Esophagus muscularis mucosa (tissue), 4 donors: Measurements from ENCODE around the gene KRT77.

ENCODE experiments used
- EP300 ChIP-seq: sonication (generic); formaldehyde crosslinking; IDR thresholded peaks from one replicate; pipeline ENCODE4 v1.6.1; 2017; ENCODE audit warnings: antibody characterized with exemption
- POLR2A ChIP-seq: fragments of 450-650 bp; IDR thresholded peaks from one replicate; pipeline ENCODE4 v1.6.1; 2017; ENCODE audit warnings: antibody characterized with exemption, moderate library complexity, mild to moderate bottlenecking, low read depth
- POLR2AphosphoS5 ChIP-seq, 2 donors: sonication (generic); formaldehyde crosslinking; IDR thresholded peaks; one replicate each; pipeline ENCODE4 v1.6.1; 2017; ENCODE audit warnings: antibody characterized with exemption in 2 of 2
- TF ChIP-seq, protein P1 (sequence below), 3 experiments: fragments of 200-600 bp in 2 of 3; fragments of 450-650 bp in 1 of 3; sonication (generic) in 2 of 3; IDR thresholded peaks; one replicate each; pipeline ENCODE4 v1.5.1; 2017 to 2019; ENCODE audit warnings: antibody characterized with exemption in 3 of 3, mild to moderate bottlenecking in 2 of 3, moderate library complexity in 1 of 3

DNA sequence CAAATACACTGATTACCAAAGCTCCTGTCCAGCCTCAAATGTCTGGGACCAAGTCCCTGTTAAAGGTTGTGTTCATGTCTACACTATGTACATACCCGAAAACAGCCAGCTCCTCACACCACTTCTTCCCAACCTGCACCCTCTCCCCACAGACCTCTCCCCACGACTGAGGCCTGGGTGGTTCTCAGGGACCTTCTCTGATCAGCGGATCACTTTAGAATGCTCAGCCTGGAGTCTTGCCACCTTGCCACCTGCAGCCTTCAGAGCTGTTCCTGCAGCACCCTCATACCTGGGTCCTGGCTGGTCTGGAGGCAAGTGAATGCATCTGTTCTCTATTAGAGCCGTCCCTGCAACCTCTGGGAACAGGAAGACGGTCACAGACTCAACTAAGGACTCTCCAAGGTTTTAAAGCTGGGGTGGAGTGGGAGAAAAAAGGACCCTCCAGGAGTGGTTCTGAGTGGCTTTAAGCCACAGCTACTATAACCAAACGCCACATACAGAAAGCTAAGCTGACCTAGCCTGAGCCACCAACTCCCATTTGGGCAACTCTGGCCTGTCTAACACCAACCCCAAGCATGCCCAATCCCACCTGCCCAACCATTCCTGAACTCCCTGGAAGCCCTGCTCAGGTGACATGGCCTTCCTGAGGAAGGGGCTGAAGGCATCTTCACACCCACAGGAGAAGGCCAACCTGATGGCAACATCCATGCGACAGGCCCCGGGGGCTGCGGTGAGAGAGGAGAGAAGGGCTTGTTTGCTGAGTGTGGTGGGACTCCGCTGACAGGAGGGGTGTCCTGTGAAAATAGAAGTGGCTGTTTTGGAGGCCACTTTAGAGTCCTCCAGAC is 59.9 kb downstream of the KRT77 start:
- TF ChIP-seq, protein P1, sequence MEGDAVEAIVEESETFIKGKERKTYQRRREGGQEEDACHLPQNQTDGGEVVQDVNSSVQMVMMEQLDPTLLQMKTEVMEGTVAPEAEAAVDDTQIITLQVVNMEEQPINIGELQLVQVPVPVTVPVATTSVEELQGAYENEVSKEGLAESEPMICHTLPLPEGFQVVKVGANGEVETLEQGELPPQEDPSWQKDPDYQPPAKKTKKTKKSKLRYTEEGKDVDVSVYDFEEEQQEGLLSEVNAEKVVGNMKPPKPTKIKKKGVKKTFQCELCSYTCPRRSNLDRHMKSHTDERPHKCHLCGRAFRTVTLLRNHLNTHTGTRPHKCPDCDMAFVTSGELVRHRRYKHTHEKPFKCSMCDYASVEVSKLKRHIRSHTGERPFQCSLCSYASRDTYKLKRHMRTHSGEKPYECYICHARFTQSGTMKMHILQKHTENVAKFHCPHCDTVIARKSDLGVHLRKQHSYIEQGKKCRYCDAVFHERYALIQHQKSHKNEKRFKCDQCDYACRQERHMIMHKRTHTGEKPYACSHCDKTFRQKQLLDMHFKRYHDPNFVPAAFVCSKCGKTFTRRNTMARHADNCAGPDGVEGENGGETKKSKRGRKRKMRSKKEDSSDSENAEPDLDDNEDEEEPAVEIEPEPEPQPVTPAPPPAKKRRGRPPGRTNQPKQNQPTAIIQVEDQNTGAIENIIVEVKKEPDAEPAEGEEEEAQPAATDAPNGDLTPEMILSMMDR (IDR thresholded peaks at IDR 0.05): no peak
- TF ChIP-seq POLR2AphosphoS5 (IDR thresholded peaks at IDR 0.05) (no peak), POLR2A (no peak), EP300 (no peak)
